HUES48 (cell line): ENCODE data around the gene DNAH6.
"Not testable (repeated sequence)": the region's sequence is repeated elsewhere in the genome, so short reads cannot be mapped to it uniquely, and the experiment has no call there.

Experiments used
- H3K27ac ChIP-seq: one replicate; pipeline ENCODE4 v1.7.0; 2013; ENCODE audit warnings: low read depth, low read length, inconsistent platforms
- H3K27me3 ChIP-seq: 2 replicates; pipeline ENCODE4 v1.6.1; 2013; ENCODE audit warnings: mild to moderate bottlenecking, low read length; ENCODE audit not compliant: control insufficient read depth, insufficient read depth
- H3K36me3 ChIP-seq: 2 replicates; pipeline ENCODE4 v1.6.1; 2013; ENCODE audit warnings: low read length; ENCODE audit not compliant: control insufficient read depth, insufficient read depth
- H3K4me1 ChIP-seq: 2 replicates; pipeline ENCODE4 v1.6.1; 2013; ENCODE audit warnings: mild to moderate bottlenecking, low read length; ENCODE audit not compliant: control insufficient read depth, insufficient read depth
- H3K4me3 ChIP-seq: 2 replicates; pipeline ENCODE4 v1.5.1; 2013; ENCODE audit warnings: mild to moderate bottlenecking, low read depth, low read length
- H3K9ac ChIP-seq: 2 replicates; pipeline ENCODE4 v1.6.1; 2013; ENCODE audit warnings: mild to moderate bottlenecking, low read depth, low read length, moderate library complexity
- H3K9me3 ChIP-seq: 2 replicates; pipeline ENCODE4 v1.6.1; 2013; ENCODE audit warnings: low read length; ENCODE audit not compliant: control insufficient read depth, insufficient read depth

DNAH6 gene

GRCh38 chr2:84749442-84749841 is 233.1 kb downstream of the DNAH6 start:
- H3K4me3 ChIP-seq = no peak overlapping the region
- no peaks in the 10 kb centered on the region for H3K4me1 ChIP-seq
- no peak overlapping the region for H3K27ac ChIP-seq
- H3K9me3 ChIP-seq = no peaks in the 10 kb centered on the region
- no peaks in the 10 kb centered on the region for H3K36me3 ChIP-seq
- no peak overlapping the region for H3K9ac ChIP-seq
- no peaks in the 10 kb centered on the region for H3K27me3 ChIP-seq

- Histone ChIP-seq H3K4me1 (peaks cover 8% of the 10 kb centered on the region; the same call in 1 of the 2 replicates), H3K9ac (no peak overlapping the region), H3K36me3 (no peaks in the 10 kb centered on the region), H3K9me3 (no peaks in the 10 kb centered on the region), H3K4me3 (no peak overlapping the region), H3K27ac (no peak overlapping the region), H3K27me3 (no peaks in the 10 kb centered on the region)
Measured at GRCh38 chr2:84755096-84755495, 238.8 kb downstream of the DNAH6 start.

- no peak overlapping the region for H3K27ac ChIP-seq
Measured at GRCh38 chr2:84757648-84758047, 241.3 kb downstream of the DNAH6 start.

GRCh38 chr2:84766791-84767190 is 250.5 kb downstream of the DNAH6 start:
- Histone ChIP-seq H3K27me3 (no peaks in the 10 kb centered on the region), H3K27ac (no peak overlapping the region), H3K9ac (no peak overlapping the region), H3K36me3 (no peaks in the 10 kb centered on the region), H3K4me3 (no peak overlapping the region), H3K4me1 (no peaks in the 10 kb centered on the region), H3K9me3 (no peaks in the 10 kb centered on the region)

More at GRCh38 chr2:84757648-84758047, 241.3 kb downstream of the DNAH6 start:
- no peak overlapping the region for H3K4me3 ChIP-seq
- peaks cover 8% of the 10 kb centered on the region; the same call in 1 of the 2 replicates for H3K4me1 ChIP-seq
- H3K27me3 ChIP-seq = no peaks in the 10 kb centered on the region
- H3K9me3 ChIP-seq = no peaks in the 10 kb centered on the region
- H3K36me3 ChIP-seq = no peaks in the 10 kb centered on the region
- H3K9ac ChIP-seq = no peak overlapping the region

GRCh38 chr2:84768840-84769239 is 252.5 kb downstream of the DNAH6 start:
- no peaks in the 10 kb centered on the region for H3K4me1 ChIP-seq

GRCh38 chr2:84770280-84770679 is 254.0 kb downstream of the DNAH6 start:
- Histone ChIP-seq H3K4me3 (no peak overlapping the region), H3K27ac (no peak overlapping the region), H3K9ac (no peak overlapping the region), H3K27me3 (no peaks in the 10 kb centered on the region), H3K4me1 (no peaks in the 10 kb centered on the region), H3K9me3 (peaks cover 3% of the 10 kb centered on the region; the same call in 1 of the 2 replicates), H3K36me3 (no peaks in the 10 kb centered on the region)

More at GRCh38 chr2:84768840-84769239, 252.5 kb downstream of the DNAH6 start:
- no peaks in the 10 kb centered on the region for H3K36me3 ChIP-seq
- no peaks in the 10 kb centered on the region for H3K27me3 ChIP-seq
- H3K9me3 ChIP-seq = no peaks in the 10 kb centered on the region
- no peak overlapping the region for H3K9ac ChIP-seq
- H3K27ac ChIP-seq = no peak overlapping the region
- H3K4me3 ChIP-seq = no peak overlapping the region

- Histone ChIP-seq H3K27ac (no peak overlapping the region), H3K4me3 (no peak overlapping the region), H3K36me3 (no peaks in the 10 kb centered on the region), H3K27me3 (no peaks in the 10 kb centered on the region), H3K9me3 (peaks cover 3% of the 10 kb centered on the region; the same call in 1 of the 2 replicates), H3K9ac (no peak overlapping the region), H3K4me1 (no peaks in the 10 kb centered on the region)
Measured at GRCh38 chr2:84771251-84771650, 255.0 kb downstream of the DNAH6 start.

GRCh38 chr2:84773562-84773961 is 257.3 kb downstream of the DNAH6 start:
- H3K36me3 ChIP-seq, H3K9ac ChIP-seq, H3K27ac ChIP-seq, H3K4me1 ChIP-seq, H3K4me3 ChIP-seq, H3K9me3 ChIP-seq, H3K27me3 ChIP-seq: not testable (repeated sequence)

GRCh38 chr2:84776011-84776410 is 259.7 kb downstream of the DNAH6 start:
- H3K27ac ChIP-seq = no peak overlapping the region
- H3K36me3 ChIP-seq = no peaks in the 10 kb centered on the region
- no peaks in the 10 kb centered on the region for H3K27me3 ChIP-seq

GRCh38 chr2:84778911-84779690 is 262.8 kb downstream of the DNAH6 start:
- Histone ChIP-seq H3K27ac (no peak overlapping the region), H3K27me3 (no peaks in the 10 kb centered on the region), H3K36me3 (no peaks in the 10 kb centered on the region), H3K9ac (no peak overlapping the region), H3K4me3 (no peak overlapping the region), H3K9me3 (peaks cover 3% of the 10 kb centered on the region; the same call in 1 of the 2 replicates), H3K4me1 (0 out of 2 replicates have a peak, but pooled peaks cover 3% of the 10 kb centered on the region)

More at GRCh38 chr2:84776011-84776410, 259.7 kb downstream of the DNAH6 start:
- H3K9me3 ChIP-seq = peaks cover 3% of the 10 kb centered on the region; the same call in 1 of the 2 replicates
- no peak overlapping the region for H3K4me3 ChIP-seq
- no peaks in the 10 kb centered on the region for H3K4me1 ChIP-seq
- H3K9ac ChIP-seq = no peak overlapping the region

GRCh38 chr2:84779781-84780180 is 263.5 kb downstream of the DNAH6 start:
- Histone ChIP-seq H3K9ac (no peak overlapping the region), H3K27ac (no peak overlapping the region), H3K27me3 (no peaks in the 10 kb centered on the region), H3K36me3 (no peaks in the 10 kb centered on the region), H3K4me1 (0 out of 2 replicates have a peak, but pooled peaks cover 3% of the 10 kb centered on the region), H3K9me3 (no peaks in the 10 kb centered on the region; the same call in 1 of the 2 replicates), H3K4me3 (no peak overlapping the region)
